Measurements from ENCODE around the gene PTRHD1.

The PTRHD1 gene

GRCh38 chr2:24792542-24792873 is 683 bp downstream of the PTRHD1 start:
- Histone ChIP-seq H3K36me3 (ENCODE audit: control insufficient read depth, low read depth, low read length) (peaks cover 24% of the 10 kb centered on the region), H3K9me3 (ENCODE audit: control insufficient read depth, low read depth, low read length) (no peaks in the 10 kb centered on the region), H3K4me1 (ENCODE audit: control insufficient read depth, low read depth, low read length) (peaks cover 27% of the 10 kb centered on the region), H3K9ac (ENCODE audit: low read length) (peak overlapping the region; percentile 95), H3K27me3 (ENCODE audit: control insufficient read depth, insufficient read depth, low read length) (no peaks in the 10 kb centered on the region), H3K27ac (ENCODE audit: low read length) (peak overlapping the region; percentile 98), H3K4me3 (ENCODE audit: low read length) (peak overlapping the region; percentile 88)

GRCh38 chr2:24791452-24791851 is 1.7 kb downstream of the PTRHD1 start:
- H3K36me3 ChIP-seq (ENCODE audit: control insufficient read depth, low read depth, low read length): peaks cover 17% of the 10 kb centered on the region
- no peak overlapping the region for H3K9ac ChIP-seq (ENCODE audit: low read length)
- no peak overlapping the region for H3K4me3 ChIP-seq (ENCODE audit: low read length)
- H3K4me1 ChIP-seq (ENCODE audit: control insufficient read depth, low read depth, low read length): peaks cover 27% of the 10 kb centered on the region
- H3K27ac ChIP-seq (ENCODE audit: low read length): no peak overlapping the region
- H3K27me3 ChIP-seq (ENCODE audit: control insufficient read depth, insufficient read depth, low read length): no peaks in the 10 kb centered on the region
- H3K9me3 ChIP-seq (ENCODE audit: control insufficient read depth, low read depth, low read length): no peaks in the 10 kb centered on the region

GRCh38 chr2:24788816-24789215 is 4.4 kb downstream of the PTRHD1 start:
- peaks cover 10% of the 10 kb centered on the region for H3K36me3 ChIP-seq (ENCODE audit: control insufficient read depth, low read depth, low read length)
- peaks cover 15% of the 10 kb centered on the region for H3K4me1 ChIP-seq (ENCODE audit: control insufficient read depth, low read depth, low read length)
- H3K4me3 ChIP-seq (ENCODE audit: low read length): no peak overlapping the region
- no peak overlapping the region for H3K27ac ChIP-seq (ENCODE audit: low read length)
- no peaks in the 10 kb centered on the region for H3K9me3 ChIP-seq (ENCODE audit: control insufficient read depth, low read depth, low read length)
- H3K27me3 ChIP-seq (ENCODE audit: control insufficient read depth, insufficient read depth, low read length): no peaks in the 10 kb centered on the region
- no peak overlapping the region for H3K9ac ChIP-seq (ENCODE audit: low read length)

- no peaks in the 10 kb centered on the region for H3K9me3 ChIP-seq (ENCODE audit: control insufficient read depth, low read depth, low read length)
- no peak overlapping the region for H3K4me3 ChIP-seq (ENCODE audit: low read length)
- peaks cover 10% of the 10 kb centered on the region for H3K36me3 ChIP-seq (ENCODE audit: control insufficient read depth, low read depth, low read length)
- peaks cover 14% of the 10 kb centered on the region for H3K4me1 ChIP-seq (ENCODE audit: control insufficient read depth, low read depth, low read length)
- H3K27me3 ChIP-seq (ENCODE audit: control insufficient read depth, insufficient read depth, low read length): no peaks in the 10 kb centered on the region
- H3K9ac ChIP-seq (ENCODE audit: low read length): no peak overlapping the region
- H3K27ac ChIP-seq (ENCODE audit: low read length): no peak overlapping the region
These were observed 5.7 kb downstream of the PTRHD1 start for GRCh38 chr2:24787532-24787931.

GRCh38 chr2:24785671-24786321 is 7.4 kb downstream of the PTRHD1 start:
- Histone ChIP-seq H3K27me3 (ENCODE audit: control insufficient read depth, insufficient read depth, low read length) (no peaks in the 10 kb centered on the region), H3K36me3 (ENCODE audit: control insufficient read depth, low read depth, low read length) (peaks cover 10% of the 10 kb centered on the region), H3K9me3 (ENCODE audit: control insufficient read depth, low read depth, low read length) (no peaks in the 10 kb centered on the region), H3K27ac (ENCODE audit: low read length) (no peak overlapping the region), H3K4me3 (ENCODE audit: low read length) (no peak overlapping the region), H3K9ac (ENCODE audit: low read length) (no peak overlapping the region), H3K4me1 (ENCODE audit: control insufficient read depth, low read depth, low read length) (peaks cover 4% of the 10 kb centered on the region)

- H3K4me3 ChIP-seq (ENCODE audit: low read length): no peak overlapping the region
- no peaks in the 10 kb centered on the region for H3K27me3 ChIP-seq (ENCODE audit: control insufficient read depth, insufficient read depth, low read length)
- no peaks in the 10 kb centered on the region for H3K36me3 ChIP-seq (ENCODE audit: control insufficient read depth, low read depth, low read length)
- H3K9me3 ChIP-seq (ENCODE audit: control insufficient read depth, low read depth, low read length): no peaks in the 10 kb centered on the region
- peaks cover 3% of the 10 kb centered on the region for H3K4me1 ChIP-seq (ENCODE audit: control insufficient read depth, low read depth, low read length)
- H3K27ac ChIP-seq (ENCODE audit: low read length): no peak overlapping the region
- H3K9ac ChIP-seq (ENCODE audit: low read length): no peak overlapping the region
These were observed 9.6 kb downstream of the PTRHD1 start for GRCh38 chr2:24783641-24784040.

GRCh38 chr2:24779116-24779515 is 14.1 kb downstream of the PTRHD1 start:
- Histone ChIP-seq H3K4me1 (ENCODE audit: control insufficient read depth, low read depth, low read length) (peaks cover 9% of the 10 kb centered on the region), H3K27me3 (ENCODE audit: control insufficient read depth, insufficient read depth, low read length) (no peaks in the 10 kb centered on the region)

GRCh38 chr2:24774373-24774772 is 18.8 kb downstream of the PTRHD1 start:
- Histone ChIP-seq H3K4me1 (ENCODE audit: control insufficient read depth, low read depth, low read length) (peaks cover 15% of the 10 kb centered on the region), H3K9me3 (ENCODE audit: control insufficient read depth, low read depth, low read length) (no peaks in the 10 kb centered on the region)

More at GRCh38 chr2:24779116-24779515, 14.1 kb downstream of the PTRHD1 start:
- no peak overlapping the region for H3K9ac ChIP-seq (ENCODE audit: low read length)
- no peaks in the 10 kb centered on the region for H3K9me3 ChIP-seq (ENCODE audit: control insufficient read depth, low read depth, low read length)
- no peaks in the 10 kb centered on the region for H3K36me3 ChIP-seq (ENCODE audit: control insufficient read depth, low read depth, low read length)
- no peak overlapping the region for H3K4me3 ChIP-seq (ENCODE audit: low read length)
- no peak overlapping the region for H3K27ac ChIP-seq (ENCODE audit: low read length)

GRCh38 chr2:24771764-24772586 is 21.2 kb downstream of the PTRHD1 start:
- Histone ChIP-seq H3K27ac (ENCODE audit: low read length) (no peak overlapping the region), H3K27me3 (ENCODE audit: control insufficient read depth, insufficient read depth, low read length) (no peaks in the 10 kb centered on the region), H3K4me1 (ENCODE audit: control insufficient read depth, low read depth, low read length) (peaks cover 6% of the 10 kb centered on the region), H3K9me3 (ENCODE audit: control insufficient read depth, low read depth, low read length) (no peaks in the 10 kb centered on the region), H3K9ac (ENCODE audit: low read length) (no peak overlapping the region), H3K36me3 (ENCODE audit: control insufficient read depth, low read depth, low read length) (peaks cover 3% of the 10 kb centered on the region), H3K4me3 (ENCODE audit: low read length) (no peak overlapping the region)

More at GRCh38 chr2:24774373-24774772, 18.8 kb downstream of the PTRHD1 start:
- Histone ChIP-seq H3K27me3 (ENCODE audit: control insufficient read depth, insufficient read depth, low read length) (no peaks in the 10 kb centered on the region), H3K36me3 (ENCODE audit: control insufficient read depth, low read depth, low read length) (peaks cover 3% of the 10 kb centered on the region), H3K9ac (ENCODE audit: low read length) (no peak overlapping the region), H3K27ac (ENCODE audit: low read length) (no peak overlapping the region), H3K4me3 (ENCODE audit: low read length) (no peak overlapping the region)

GRCh38 chr2:24771061-24771460 is 22.1 kb downstream of the PTRHD1 start:
- Histone ChIP-seq H3K27me3 (ENCODE audit: control insufficient read depth, insufficient read depth, low read length) (no peaks in the 10 kb centered on the region), H3K27ac (ENCODE audit: low read length) (no peak overlapping the region)

GRCh38 chr2:24768601-24769000 is 24.6 kb downstream of the PTRHD1 start:
- no peaks in the 10 kb centered on the region for H3K9me3 ChIP-seq (ENCODE audit: control insufficient read depth, low read depth, low read length)
- H3K27me3 ChIP-seq (ENCODE audit: control insufficient read depth, insufficient read depth, low read length): no peaks in the 10 kb centered on the region
- H3K4me3 ChIP-seq (ENCODE audit: low read length): no peak overlapping the region
- H3K9ac ChIP-seq (ENCODE audit: low read length): no peak overlapping the region
- H3K27ac ChIP-seq (ENCODE audit: low read length): no peak overlapping the region
- peaks cover 3% of the 10 kb centered on the region for H3K36me3 ChIP-seq (ENCODE audit: control insufficient read depth, low read depth, low read length)
- peaks cover 2% of the 10 kb centered on the region for H3K4me1 ChIP-seq (ENCODE audit: control insufficient read depth, low read depth, low read length)

More at GRCh38 chr2:24771061-24771460, 22.1 kb downstream of the PTRHD1 start:
- no peak overlapping the region for H3K9ac ChIP-seq (ENCODE audit: low read length)
- no peak overlapping the region for H3K4me3 ChIP-seq (ENCODE audit: low read length)
- peaks cover 3% of the 10 kb centered on the region for H3K36me3 ChIP-seq (ENCODE audit: control insufficient read depth, low read depth, low read length)
- no peaks in the 10 kb centered on the region for H3K9me3 ChIP-seq (ENCODE audit: control insufficient read depth, low read depth, low read length)
- H3K4me1 ChIP-seq (ENCODE audit: control insufficient read depth, low read depth, low read length): peaks cover 6% of the 10 kb centered on the region

GRCh38 chr2:24768013-24768412 is 25.2 kb downstream of the PTRHD1 start:
- Histone ChIP-seq H3K9me3 (ENCODE audit: control insufficient read depth, low read depth, low read length) (no peaks in the 10 kb centered on the region), H3K9ac (ENCODE audit: low read length) (no peak overlapping the region), H3K27ac (ENCODE audit: low read length) (no peak overlapping the region), H3K4me1 (ENCODE audit: control insufficient read depth, low read depth, low read length) (no peaks in the 10 kb centered on the region), H3K27me3 (ENCODE audit: control insufficient read depth, insufficient read depth, low read length) (no peaks in the 10 kb centered on the region), H3K4me3 (ENCODE audit: low read length) (no peak overlapping the region), H3K36me3 (ENCODE audit: control insufficient read depth, low read depth, low read length) (peaks cover 3% of the 10 kb centered on the region)
